Measurements from ENCODE around the gene SMURF1.

The SMURF1 gene

GRCh38 chr7:99141334-99141733 lies 2.6 kb downstream of the SMURF1 start:
- DNase-seq = no peak

GRCh38 chr7:99140813-99141212 lies 3.1 kb downstream of the SMURF1 start:
- DNase-seq = no peak

- no peak for DNase-seq
These were observed 4.9 kb downstream of the SMURF1 start for GRCh38 chr7:99139036-99139435.

- DNase-seq = peak; percentile 70
These were observed 6.3 kb downstream of the SMURF1 start for GRCh38 chr7:99137411-99138180.

- no peak for DNase-seq
These were observed 8.0 kb downstream of the SMURF1 start for GRCh38 chr7:99135938-99136337.

- no peak for DNase-seq
These were observed 9.9 kb downstream of the SMURF1 start for GRCh38 chr7:99133766-99134564.

GRCh38 chr7:99132595-99133321 lies 11.2 kb downstream of the SMURF1 start:
- no peak for DNase-seq

GRCh38 chr7:99131290-99131689 lies 12.6 kb downstream of the SMURF1 start:
- DNase-seq = no peak

- no peak for DNase-seq
These were observed 14.4 kb downstream of the SMURF1 start for GRCh38 chr7:99129536-99129935.

- no peak for DNase-seq
These were observed 14.9 kb downstream of the SMURF1 start for GRCh38 chr7:99129001-99129400.

- DNase-seq = no peak
These were observed 15.6 kb downstream of the SMURF1 start for GRCh38 chr7:99128076-99128950.

GRCh38 chr7:99127636-99128035 lies 16.3 kb downstream of the SMURF1 start:
- DNase-seq = no peak

GRCh38 chr7:99126921-99127553 lies 16.9 kb downstream of the SMURF1 start:
- no peak for DNase-seq

GRCh38 chr7:99125505-99125865 lies 18.4 kb downstream of the SMURF1 start:
- DNase-seq = no peak

- no peak for DNase-seq
These were observed 19.0 kb downstream of the SMURF1 start for GRCh38 chr7:99124751-99125504.

- DNase-seq = no peak
These were observed 19.7 kb downstream of the SMURF1 start for GRCh38 chr7:99124236-99124635.

- DNase-seq = no peak
These were observed 20.3 kb downstream of the SMURF1 start for GRCh38 chr7:99123571-99124033.

GRCh38 chr7:99122762-99123161 lies 21.1 kb downstream of the SMURF1 start:
- no peak for DNase-seq

GRCh38 chr7:99121496-99122021 lies 22.3 kb downstream of the SMURF1 start:
- DNase-seq = no peak

- no peak for DNase-seq
These were observed 23.0 kb downstream of the SMURF1 start for GRCh38 chr7:99120916-99121315.

- no peak for DNase-seq
These were observed 23.4 kb downstream of the SMURF1 start for GRCh38 chr7:99120501-99120900.

All from NCI-H2227 treated with DMSO at 0.1 percent for 48 hours (cell line).